ENCODE data around the gene ICA1. TPM values are rescaled to one million over a fixed set of nuclear protein-coding genes. Genes with fewer than 3 reads are reported as not detected.

Gene ICA1
- total and polyA plus RNA-seq, 4 donors: 15.5 to 41.2 (median 30.5) TPM

DNA sequence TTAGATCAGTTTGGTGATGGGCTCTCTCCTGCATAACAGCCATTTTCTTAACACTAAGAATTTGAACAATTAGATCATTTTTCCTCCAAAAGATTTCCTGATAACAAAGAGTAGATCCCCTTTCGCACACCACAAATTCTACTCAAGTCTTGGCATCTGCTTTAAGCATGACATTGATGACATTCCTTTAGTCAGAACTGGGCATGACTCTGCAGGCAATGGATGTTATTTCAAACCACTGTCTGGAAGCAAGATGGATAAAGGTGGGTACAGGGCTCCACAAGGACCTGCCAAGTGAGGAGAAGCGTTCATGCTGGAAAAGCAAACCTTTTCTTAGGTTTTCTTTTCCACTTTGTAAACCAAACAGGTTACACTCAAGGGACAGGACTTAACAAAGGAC lies 169.8 kb downstream of the ICA1 start:
- Histone ChIP-seq H3K27ac (ENCODE audit: low read depth, low read length) (no peak overlapping the region), H3K36me3 (ENCODE audit: control insufficient read depth, insufficient read depth, low read length) (no peaks in the 10 kb centered on the region), H3K4me1 (ENCODE audit: control insufficient read depth, insufficient read depth, low read length) (no peaks in the 10 kb centered on the region), H3K9me3 (ENCODE audit: control insufficient read depth, insufficient read depth, low read length) (no peaks in the 10 kb centered on the region), H3K4me3 (ENCODE audit: low read depth, low read length) (no peak overlapping the region), H3K27me3 (ENCODE audit: control insufficient read depth, insufficient read depth, low read length) (no peaks in the 10 kb centered on the region)
- DNase-seq (ENCODE audit: low read depth in 4 of 6, low spot score in 6 of 6): no peak
- 50% methylated on average over 1 of the region's 2 CpGs for WGBS (ENCODE audit: insufficient coverage)

DNA sequence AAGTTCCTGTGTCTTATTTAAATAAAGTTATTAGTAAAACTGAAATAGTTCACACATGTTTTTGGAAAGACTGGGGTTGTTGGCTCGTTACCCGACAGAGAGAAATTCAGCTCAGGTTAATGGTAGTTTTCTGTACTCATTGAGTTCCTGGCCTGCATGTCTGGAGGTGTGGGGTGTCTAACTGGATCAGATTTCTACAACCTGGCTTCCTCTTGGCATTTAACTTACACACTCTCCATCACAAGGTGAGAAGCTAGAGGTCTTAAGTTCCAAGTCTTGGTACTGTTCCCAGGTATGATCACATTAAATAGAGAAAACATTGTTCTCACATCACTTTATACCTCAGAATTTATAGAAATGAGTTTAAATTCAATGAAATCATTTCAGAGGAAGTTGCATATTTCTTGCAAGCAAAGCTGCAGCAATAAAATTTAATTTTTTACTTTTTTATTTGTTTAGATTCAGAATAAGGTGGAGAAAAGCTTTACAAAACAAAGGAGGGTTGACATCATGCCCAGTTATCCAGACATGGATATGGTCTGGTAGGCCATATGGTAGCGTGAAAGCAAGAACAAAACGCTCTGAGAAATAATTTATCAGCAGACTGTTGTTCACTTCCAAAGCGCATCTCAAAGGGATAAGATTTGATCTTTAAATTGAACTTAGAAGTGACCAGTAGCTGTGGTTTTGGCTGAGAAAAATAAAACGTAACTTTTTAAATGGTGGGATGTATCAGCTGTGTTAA lies 172.8 kb downstream of the ICA1 start:
- Histone ChIP-seq H3K27me3 (ENCODE audit: control insufficient read depth, insufficient read depth, low read length) (no peaks in the 10 kb centered on the region), H3K4me3 (ENCODE audit: low read depth, low read length) (no peak overlapping the region), H3K27ac (ENCODE audit: low read depth, low read length) (no peak overlapping the region), H3K4me1 (ENCODE audit: control insufficient read depth, insufficient read depth, low read length) (no peaks in the 10 kb centered on the region), H3K9me3 (ENCODE audit: control insufficient read depth, insufficient read depth, low read length) (no peaks in the 10 kb centered on the region), H3K36me3 (ENCODE audit: control insufficient read depth, insufficient read depth, low read length) (peaks cover 3% of the 10 kb centered on the region)
- 93% methylated on average over 3 of the region's 6 CpGs for WGBS (ENCODE audit: insufficient coverage)
- DNase-seq (ENCODE audit: low read depth in 4 of 6, low spot score in 6 of 6): peak in 1 of 6 donors; percentile 7

DNA sequence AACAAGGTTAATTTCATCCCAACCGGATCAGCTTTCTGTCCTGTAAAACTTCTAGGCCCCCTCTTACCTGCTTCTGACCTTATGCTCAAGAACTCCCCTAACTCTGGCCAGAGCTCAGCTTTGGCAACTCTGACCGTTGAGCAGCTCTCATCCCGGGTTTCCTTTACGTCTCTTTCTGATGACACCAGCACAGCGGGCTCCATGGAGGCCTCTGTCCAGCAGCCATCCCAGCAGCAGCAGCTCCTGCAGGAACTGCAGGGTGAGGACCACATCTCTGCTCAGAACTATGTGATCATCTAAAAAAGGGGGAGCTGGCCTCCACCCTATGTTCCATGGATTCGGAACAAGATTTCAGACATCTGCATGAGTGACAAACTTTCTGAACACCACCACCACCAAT lies 175.7 kb downstream of the ICA1 start:
- H3K27me3 ChIP-seq (ENCODE audit: control insufficient read depth, insufficient read depth, low read length): no peaks in the 10 kb centered on the region
- H3K4me3 ChIP-seq (ENCODE audit: low read depth, low read length): no peak overlapping the region
- peaks cover 3% of the 10 kb centered on the region for H3K36me3 ChIP-seq (ENCODE audit: control insufficient read depth, insufficient read depth, low read length)
- no peak overlapping the region for H3K27ac ChIP-seq (ENCODE audit: low read depth, low read length)
- H3K4me1 ChIP-seq (ENCODE audit: control insufficient read depth, insufficient read depth, low read length): no peaks in the 10 kb centered on the region
- H3K9me3 ChIP-seq (ENCODE audit: control insufficient read depth, insufficient read depth, low read length): no peaks in the 10 kb centered on the region
- DNase-seq (ENCODE audit: low read depth in 4 of 6, low spot score in 6 of 6): no peak
- 85% methylated on average over 6 of the region's 6 CpGs for WGBS (ENCODE audit: insufficient coverage)

DNA sequence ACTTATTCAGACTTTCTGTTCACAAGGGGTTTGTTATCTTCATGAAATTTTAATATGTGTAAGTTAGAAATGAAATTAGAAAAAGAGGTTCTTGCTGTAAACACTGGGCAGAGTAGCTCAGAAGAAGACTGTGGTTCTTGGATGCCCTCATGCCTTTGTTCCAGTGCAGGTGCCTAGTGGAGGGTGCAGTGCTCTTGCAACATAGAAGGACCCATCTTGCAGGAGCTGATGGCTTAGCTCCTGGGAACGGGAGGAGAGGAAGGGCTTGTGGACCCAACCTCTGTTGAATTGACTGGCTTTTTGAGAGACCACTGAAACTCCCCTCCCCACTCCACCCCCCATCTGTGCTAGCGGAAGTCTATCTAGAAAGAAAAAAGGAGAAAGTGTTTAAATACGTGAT lies 176.5 kb downstream of the ICA1 start:
- H3K27me3 ChIP-seq (ENCODE audit: control insufficient read depth, insufficient read depth, low read length): no peaks in the 10 kb centered on the region
- WGBS (ENCODE audit: insufficient coverage): no CpG with 5 or more reads among the region's 3 CpGs
- DNase-seq (ENCODE audit: low read depth in 4 of 6, low spot score in 6 of 6): peak in 1 of 6 donors; percentile 9
- no peak overlapping the region for H3K27ac ChIP-seq (ENCODE audit: low read depth, low read length)
- no peaks in the 10 kb centered on the region for H3K4me1 ChIP-seq (ENCODE audit: control insufficient read depth, insufficient read depth, low read length)
- H3K36me3 ChIP-seq (ENCODE audit: control insufficient read depth, insufficient read depth, low read length): peaks cover 3% of the 10 kb centered on the region
- H3K4me3 ChIP-seq (ENCODE audit: low read depth, low read length): no peak overlapping the region
- H3K9me3 ChIP-seq (ENCODE audit: control insufficient read depth, insufficient read depth, low read length): no peaks in the 10 kb centered on the region

DNA sequence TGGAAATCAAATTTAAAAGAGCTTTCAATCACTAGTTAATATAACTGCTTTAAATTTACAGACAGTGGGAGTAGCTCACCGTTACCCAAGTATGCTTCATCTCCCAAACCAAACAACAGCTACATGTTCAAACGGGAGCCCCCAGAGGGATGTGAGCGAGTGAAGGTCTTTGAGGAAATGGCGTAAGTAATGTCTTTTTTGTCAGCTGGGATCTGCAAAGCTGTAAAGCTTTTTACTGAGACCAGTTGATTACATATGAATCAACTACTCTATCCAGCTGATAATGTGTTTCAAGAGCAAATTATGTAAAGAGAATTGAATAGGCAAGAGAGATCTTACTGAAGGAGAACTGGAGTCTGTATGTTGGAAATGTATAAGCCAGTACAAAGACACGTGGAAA lies 177.1 kb downstream of the ICA1 start:
- peak in 1 of 6 donors; percentile 59 for DNase-seq (ENCODE audit: low read depth in 4 of 6, low spot score in 6 of 6)
- Histone ChIP-seq H3K27ac (ENCODE audit: low read depth, low read length) (no peak overlapping the region), H3K9me3 (ENCODE audit: control insufficient read depth, insufficient read depth, low read length) (no peaks in the 10 kb centered on the region), H3K4me3 (ENCODE audit: low read depth, low read length) (no peak overlapping the region), H3K36me3 (ENCODE audit: control insufficient read depth, insufficient read depth, low read length) (peaks cover 3% of the 10 kb centered on the region), H3K27me3 (ENCODE audit: control insufficient read depth, insufficient read depth, low read length) (no peaks in the 10 kb centered on the region), H3K4me1 (ENCODE audit: control insufficient read depth, insufficient read depth, low read length) (no peaks in the 10 kb centered on the region)
- no CpG with 5 or more reads among the region's 5 CpGs for WGBS (ENCODE audit: insufficient coverage)

DNA sequence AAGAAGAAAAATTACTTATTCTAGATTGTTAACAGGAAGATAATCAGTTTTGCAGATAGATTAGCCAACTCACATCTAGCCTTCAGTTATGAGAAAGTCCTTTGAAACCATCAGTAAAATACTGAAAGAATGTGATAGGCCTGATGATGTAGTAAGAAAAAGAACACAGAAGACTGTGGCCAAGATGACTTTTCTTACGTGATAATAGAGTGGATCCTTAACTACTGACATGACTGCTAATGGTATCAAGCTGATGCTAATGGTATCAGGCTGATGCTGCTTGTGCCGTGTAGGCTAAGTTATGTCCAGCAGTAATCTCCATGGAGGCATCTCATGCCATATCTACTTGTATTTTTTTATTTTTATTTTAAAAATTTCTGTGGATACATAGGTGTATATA lies 179.2 kb downstream of the ICA1 start:
- H3K27ac ChIP-seq (ENCODE audit: low read depth, low read length): no peak overlapping the region
- H3K9me3 ChIP-seq (ENCODE audit: control insufficient read depth, insufficient read depth, low read length): no peaks in the 10 kb centered on the region
- H3K4me3 ChIP-seq (ENCODE audit: low read depth, low read length): no peak overlapping the region
- no peaks in the 10 kb centered on the region for H3K4me1 ChIP-seq (ENCODE audit: control insufficient read depth, insufficient read depth, low read length)
- H3K27me3 ChIP-seq (ENCODE audit: control insufficient read depth, insufficient read depth, low read length): no peaks in the 10 kb centered on the region
- no peak for DNase-seq (ENCODE audit: low read depth in 4 of 6, low spot score in 6 of 6)
- H3K36me3 ChIP-seq (ENCODE audit: control insufficient read depth, insufficient read depth, low read length): peaks cover 3% of the 10 kb centered on the region
- WGBS (ENCODE audit: insufficient coverage): 100% methylated on average over 1 of the region's 2 CpGs

DNA sequence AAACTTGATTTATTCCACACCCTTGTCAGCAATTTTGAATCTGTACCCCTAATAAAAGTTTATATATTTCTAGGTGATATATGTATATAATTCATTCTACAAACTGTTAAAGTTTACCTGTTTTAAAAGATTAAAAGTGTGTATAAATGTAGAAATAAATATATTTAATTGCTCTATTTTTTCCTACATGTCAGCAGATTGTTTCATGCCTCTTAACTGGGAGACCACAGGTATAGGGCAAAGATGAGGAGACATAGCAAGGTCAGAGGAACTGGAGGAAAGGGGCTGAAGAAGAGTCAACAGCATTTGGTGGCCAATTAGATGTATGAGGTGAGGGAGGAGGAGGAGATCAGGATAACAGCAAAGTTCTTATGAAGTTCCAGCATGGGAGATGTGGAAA lies 183.5 kb downstream of the ICA1 start:
- Histone ChIP-seq H3K4me1 (ENCODE audit: control insufficient read depth, insufficient read depth, low read length) (no peaks in the 10 kb centered on the region), H3K4me3 (ENCODE audit: low read depth, low read length) (no peak overlapping the region), H3K27me3 (ENCODE audit: control insufficient read depth, insufficient read depth, low read length) (no peaks in the 10 kb centered on the region), H3K9me3 (ENCODE audit: control insufficient read depth, insufficient read depth, low read length) (no peaks in the 10 kb centered on the region), H3K27ac (ENCODE audit: low read depth, low read length) (no peak overlapping the region), H3K36me3 (ENCODE audit: control insufficient read depth, insufficient read depth, low read length) (no peaks in the 10 kb centered on the region)
- no peak for DNase-seq (ENCODE audit: low read depth in 4 of 6, low spot score in 6 of 6)

DNA sequence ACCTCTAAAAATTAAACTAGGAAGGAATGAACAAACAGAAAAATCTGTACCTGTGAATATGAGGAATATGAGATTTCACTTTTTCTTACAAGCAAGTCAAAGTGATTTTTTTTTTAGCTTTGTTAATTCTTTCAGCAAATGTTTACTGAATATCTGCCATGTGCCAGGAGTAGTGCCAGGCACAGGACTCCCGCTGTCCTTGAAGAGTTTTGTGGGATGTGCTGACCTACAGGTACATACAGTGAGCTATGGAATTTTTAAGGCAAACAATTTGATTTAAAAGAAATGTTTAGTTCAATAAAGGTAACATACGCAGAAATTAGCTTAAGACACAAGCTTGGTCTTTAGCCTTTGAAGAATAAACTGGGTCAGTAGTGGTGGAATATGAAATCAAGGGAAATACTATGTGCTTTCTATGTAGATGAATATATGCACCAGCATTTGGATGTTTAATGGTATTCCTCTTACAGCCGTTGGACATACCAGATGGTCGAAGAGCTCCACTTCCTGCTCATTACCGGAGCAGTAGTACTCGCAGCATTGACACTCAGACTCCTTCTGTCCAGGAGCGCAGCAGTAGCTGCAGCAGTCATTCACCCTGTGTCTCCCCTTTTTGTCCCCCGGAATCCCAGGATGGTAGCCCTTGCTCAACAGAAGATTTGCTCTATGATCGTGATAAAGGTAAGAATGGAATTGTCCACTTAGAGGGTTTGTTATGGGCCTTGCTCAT lies 191.4 kb downstream of the ICA1 start:
- no peak for DNase-seq (ENCODE audit: low read depth in 4 of 6, low spot score in 6 of 6)
- WGBS (ENCODE audit: insufficient coverage): 87% methylated on average over 5 of the region's 9 CpGs
- Histone ChIP-seq H3K27ac (ENCODE audit: low read depth, low read length) (no peak overlapping the region), H3K27me3 (ENCODE audit: control insufficient read depth, insufficient read depth, low read length) (no peaks in the 10 kb centered on the region), H3K4me3 (ENCODE audit: low read depth, low read length) (no peak overlapping the region), H3K9me3 (ENCODE audit: control insufficient read depth, insufficient read depth, low read length) (no peaks in the 10 kb centered on the region), H3K36me3 (ENCODE audit: control insufficient read depth, insufficient read depth, low read length) (peaks cover 3% of the 10 kb centered on the region), H3K4me1 (ENCODE audit: control insufficient read depth, insufficient read depth, low read length) (peaks cover 7% of the 10 kb centered on the region)

DNA sequence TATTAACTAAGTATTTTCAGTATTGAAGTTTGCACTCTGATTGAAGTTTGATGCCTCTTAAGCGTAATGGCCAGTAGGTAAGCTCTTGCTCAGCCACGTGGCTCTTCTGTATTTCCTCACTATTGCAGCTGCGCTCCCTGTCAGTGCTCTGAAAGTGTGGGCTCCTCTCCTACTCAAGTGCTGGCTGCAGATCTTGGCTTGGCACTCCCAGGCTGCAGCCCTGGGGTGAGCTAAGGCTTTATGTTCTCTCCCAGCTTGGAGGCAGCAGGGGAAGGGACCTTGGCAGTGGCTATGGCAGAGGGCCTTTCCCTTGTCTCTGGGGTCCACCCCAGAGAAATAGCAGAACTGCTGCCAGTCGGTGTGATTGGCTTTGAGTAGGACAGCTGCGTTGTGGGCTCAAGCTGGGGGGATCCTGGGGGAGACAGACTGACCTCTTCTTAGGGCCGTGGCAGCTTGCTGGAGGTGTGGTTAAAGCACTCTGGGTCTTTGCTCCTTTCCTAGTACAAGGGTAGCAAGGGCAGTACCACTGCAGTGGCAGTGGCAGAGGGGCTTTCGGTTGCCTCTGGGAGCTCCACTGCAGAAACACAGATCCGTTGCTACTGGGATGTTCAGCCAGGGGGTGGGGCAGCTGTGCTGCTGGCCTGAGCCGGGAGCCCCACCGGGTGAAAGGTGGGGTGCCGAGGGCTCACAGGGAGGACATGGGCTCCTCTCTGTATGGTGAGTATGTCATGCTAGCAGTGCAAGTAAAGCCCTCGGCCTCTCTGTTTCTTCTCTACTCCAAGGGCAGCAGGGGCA lies 192.9 kb downstream of the ICA1 start:
- H3K9me3 ChIP-seq (ENCODE audit: control insufficient read depth, insufficient read depth, low read length): no peaks in the 10 kb centered on the region
- 67% methylated on average over 11 of the region's 12 CpGs for WGBS (ENCODE audit: insufficient coverage)
- DNase-seq (ENCODE audit: low read depth in 4 of 6, low spot score in 6 of 6): peak in 1 of 6 donors; percentile 38

More for the DNA sequence above, 192.9 kb downstream of the ICA1 start:
- H3K4me3 ChIP-seq (ENCODE audit: low read depth, low read length): no peak overlapping the region
- no peak overlapping the region for H3K27ac ChIP-seq (ENCODE audit: low read depth, low read length)
- peaks cover 7% of the 10 kb centered on the region for H3K4me1 ChIP-seq (ENCODE audit: control insufficient read depth, insufficient read depth, low read length)
- H3K27me3 ChIP-seq (ENCODE audit: control insufficient read depth, insufficient read depth, low read length): no peaks in the 10 kb centered on the region
- peaks cover 6% of the 10 kb centered on the region for H3K36me3 ChIP-seq (ENCODE audit: control insufficient read depth, insufficient read depth, low read length)

Data from spinal cord (tissue), 10 donors.